SKM-1 treated with dmso at 0.1 percent for 144 hours (cell line): ENCODE results near the gene KRT5.
A peak's percentile ranks its signal among the peaks of the same experiment; 100 is the strongest.
"Not testable (repeated sequence)": the region's sequence is repeated elsewhere in the genome, so short reads cannot be mapped to it uniquely, and the experiment has no call there.

Experiments
- DNase-seq: peaks from one replicate; lab custom pipeline; 2025; ENCODE audit not compliant: unreplicated experiment; lab: John Stamatoyannopoulos, UW

KRT5 gene

DNA sequence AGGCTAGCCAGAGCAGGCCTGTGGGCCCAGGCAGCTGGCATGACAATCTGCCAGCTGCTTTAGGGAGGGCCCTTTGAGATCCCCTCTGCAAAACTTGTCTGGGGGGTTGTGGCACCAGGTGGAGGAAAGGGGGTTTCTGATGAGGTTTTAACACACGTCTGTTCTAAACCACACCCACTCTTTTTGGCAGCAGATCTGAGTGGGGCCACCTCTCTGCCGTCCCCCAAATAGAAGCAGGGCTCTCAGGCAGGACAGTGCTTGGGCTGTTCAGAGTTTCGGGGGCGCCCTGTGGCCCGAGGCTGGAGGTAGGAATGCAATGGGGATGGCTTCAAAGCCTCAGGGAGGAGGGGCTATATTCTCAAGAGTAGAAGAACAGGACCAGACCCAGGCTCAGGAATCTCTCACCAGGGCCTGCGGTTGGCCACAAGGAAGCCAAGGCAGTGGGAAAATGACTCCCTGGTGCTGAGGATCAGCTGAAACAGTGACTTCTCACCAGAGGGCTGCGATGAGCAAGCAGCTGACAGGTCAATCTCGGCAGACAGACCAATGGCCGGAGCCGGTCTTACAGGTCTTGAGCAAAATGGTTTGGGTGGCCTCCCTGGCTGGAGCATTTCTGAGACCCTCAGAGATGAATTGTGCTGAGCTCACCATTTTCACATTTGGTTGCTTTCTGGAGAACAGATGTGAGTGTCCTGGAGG lies 1.5 kb upstream of the KRT5 start:
- no peak for DNase-seq

DNA sequence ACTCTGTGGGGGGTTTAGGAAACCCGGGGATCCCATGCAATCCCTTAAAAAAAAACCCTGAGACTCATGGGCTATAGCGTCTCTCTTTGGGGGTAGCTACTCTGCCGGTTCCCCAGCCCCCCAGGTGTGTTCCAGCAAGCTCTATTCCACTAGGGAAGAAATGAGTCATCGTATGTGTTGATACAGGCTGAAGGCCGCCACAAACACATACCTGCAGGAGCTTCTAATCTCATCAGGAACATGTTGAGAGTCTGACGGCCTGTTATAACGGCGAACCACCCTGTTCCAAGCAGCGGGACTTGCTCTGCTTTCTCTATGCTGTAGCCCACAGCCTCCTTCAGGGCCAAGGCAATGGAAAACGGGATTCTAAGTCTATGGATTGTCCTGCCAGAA lies 977 bp upstream of the KRT5 start:
- no peak for DNase-seq

- no peak for DNase-seq
Measured at GRCh38 chr12:52519387-52519703, 849 bp downstream of the KRT5 start.

GRCh38 chr12:52518574-52519386 lies 1.4 kb downstream of the KRT5 start:
- no peak for DNase-seq

DNA sequence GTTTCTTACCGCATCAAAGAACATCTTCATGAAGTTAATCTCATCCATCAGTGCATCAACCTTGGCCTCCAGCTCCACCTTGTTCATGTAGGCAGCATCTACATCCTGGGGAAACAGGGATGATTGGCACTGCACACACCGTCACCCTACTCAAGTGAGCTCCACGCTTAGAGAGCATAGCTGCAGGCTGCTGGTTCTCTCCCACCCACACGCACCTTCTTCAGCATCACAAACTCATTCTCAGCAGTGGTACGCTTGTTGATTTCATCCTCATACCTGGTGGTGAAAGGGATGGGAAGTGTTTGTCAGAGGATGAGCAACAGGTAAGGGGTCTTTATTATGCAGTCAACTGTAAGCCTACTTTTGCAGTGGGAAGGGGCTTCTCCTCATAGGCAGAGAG lies 2.3 kb downstream of the KRT5 start:
- no peak for DNase-seq

DNA sequence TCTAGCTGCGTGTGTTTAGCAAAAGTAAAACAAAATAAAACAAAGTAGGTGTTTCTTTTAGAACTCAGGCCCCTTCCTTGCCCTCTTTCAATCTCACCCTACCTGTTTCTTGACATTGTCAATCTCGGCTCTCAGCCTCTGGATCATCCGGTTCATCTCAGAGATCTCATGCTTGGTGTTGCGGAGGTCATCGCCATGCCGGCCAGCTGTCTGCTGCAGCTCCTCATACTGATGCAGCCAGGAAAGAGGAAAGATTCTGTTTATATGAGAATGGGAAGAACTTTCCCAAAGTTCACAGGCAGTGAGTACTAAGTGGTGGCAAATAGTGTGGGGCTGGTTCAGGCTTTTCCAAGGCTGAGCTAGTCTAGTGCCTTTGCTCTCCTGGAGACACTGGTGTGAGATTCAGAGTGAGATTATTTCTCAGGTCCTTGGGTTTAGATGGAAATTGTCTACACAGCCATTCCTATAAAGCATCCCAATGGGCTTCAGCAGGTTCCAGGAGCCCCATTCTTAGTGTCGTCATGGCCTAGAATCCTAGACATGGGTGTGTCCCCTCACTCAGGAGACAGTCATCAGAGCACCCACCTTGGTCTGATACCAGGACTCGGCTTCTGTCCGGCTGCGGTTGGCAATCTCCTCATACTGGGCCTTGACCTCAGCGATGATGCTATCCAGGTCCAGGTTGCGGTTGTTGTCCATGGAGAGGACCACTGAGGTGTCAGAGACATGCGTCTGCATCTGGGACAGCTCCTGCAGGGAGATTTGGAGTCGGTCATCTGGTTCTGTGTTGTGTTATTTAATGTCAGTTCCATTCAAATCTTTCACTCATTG lies 3.0 kb downstream of the KRT5 start:
- DNase-seq, result no peak

- DNase-seq, result no peak
Measured at GRCh38 chr12:52515927-52516831, 4.0 kb downstream of the KRT5 start.

GRCh38 chr12:52515319-52515646 lies 4.9 kb downstream of the KRT5 start:
- no peak for DNase-seq

GRCh38 chr12:52514471-52515318 lies 5.5 kb downstream of the KRT5 start:
- no peak for DNase-seq

GRCh38 chr12:52513736-52514135 lies 6.5 kb downstream of the KRT5 start:
- no peak for DNase-seq

- no peak for DNase-seq
Measured at GRCh38 chr12:52508211-52508610, 12.0 kb downstream of the KRT5 start.

DNA sequence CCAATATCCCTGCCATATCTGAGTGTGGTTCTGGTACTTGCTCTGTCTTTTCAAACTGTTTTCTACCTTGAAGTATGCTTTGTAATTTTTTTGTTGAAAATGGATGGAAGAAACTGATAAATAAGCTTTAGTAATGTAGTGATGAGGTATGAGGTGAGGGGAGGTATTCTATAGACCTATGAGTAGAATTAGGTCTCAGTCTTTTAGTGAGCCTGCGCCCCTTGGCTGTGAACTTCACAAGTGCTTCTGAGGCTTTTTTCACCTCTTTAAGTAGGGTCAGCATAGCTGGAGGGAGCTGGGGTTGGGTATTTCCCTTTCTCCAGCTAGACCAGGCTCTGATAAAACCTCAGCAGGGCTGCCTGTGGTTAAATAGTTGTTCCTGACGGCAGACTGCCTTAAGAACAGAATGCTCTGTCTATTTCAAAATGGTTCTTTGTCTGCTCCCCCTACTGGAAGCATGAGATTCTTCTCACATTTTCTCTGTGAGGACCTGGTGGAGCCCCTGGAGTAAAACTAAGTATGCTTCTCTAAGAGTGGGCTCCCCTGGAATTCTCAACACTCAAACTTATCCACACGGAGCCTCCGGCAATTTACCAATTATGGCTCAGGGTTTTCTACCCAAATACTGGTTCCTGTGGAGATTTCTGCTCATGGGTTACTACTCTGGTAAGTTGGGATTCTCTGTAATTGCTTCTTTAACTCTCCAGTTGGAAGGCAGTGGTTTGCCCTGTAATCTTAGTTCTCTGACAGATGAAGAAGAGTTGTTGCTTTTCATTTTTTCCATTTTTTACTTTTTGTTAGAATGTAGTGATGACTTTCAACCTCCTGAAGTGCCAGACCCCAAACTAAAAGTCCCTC lies 13.1 kb downstream of the KRT5 start:
- DNase-seq, result peak; percentile 1

GRCh38 chr12:52502877-52503276 lies 17.3 kb downstream of the KRT5 start:
- DNase-seq, result no peak

- DNase-seq, result no peak
Measured at GRCh38 chr12:52501490-52501889, 18.7 kb downstream of the KRT5 start.

GRCh38 chr12:52500574-52500973 lies 19.6 kb downstream of the KRT5 start:
- not testable (repeated sequence) for DNase-seq

- no peak for DNase-seq
Measured at GRCh38 chr12:52499806-52500560, 20.2 kb downstream of the KRT5 start.

DNA sequence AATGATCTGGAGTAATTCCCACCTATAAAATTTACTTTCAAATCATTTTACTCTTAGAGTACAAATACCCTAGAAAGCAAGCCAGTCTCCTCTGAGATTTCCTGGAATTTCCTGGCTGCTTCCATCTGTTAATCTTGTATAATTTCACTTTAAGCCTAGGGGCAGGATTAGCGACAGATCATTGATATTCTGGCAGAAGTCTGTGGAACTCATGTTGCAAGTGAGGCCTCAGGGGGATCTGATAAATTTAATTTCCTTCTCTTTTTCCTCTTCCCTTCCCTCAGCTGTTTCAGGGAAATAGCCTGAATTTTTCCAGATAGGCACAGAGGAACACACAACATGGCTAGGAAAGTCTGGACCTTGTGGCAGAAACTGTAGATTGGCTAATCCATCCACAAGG lies 21.2 kb downstream of the KRT5 start:
- DNase-seq, result no peak

DNA sequence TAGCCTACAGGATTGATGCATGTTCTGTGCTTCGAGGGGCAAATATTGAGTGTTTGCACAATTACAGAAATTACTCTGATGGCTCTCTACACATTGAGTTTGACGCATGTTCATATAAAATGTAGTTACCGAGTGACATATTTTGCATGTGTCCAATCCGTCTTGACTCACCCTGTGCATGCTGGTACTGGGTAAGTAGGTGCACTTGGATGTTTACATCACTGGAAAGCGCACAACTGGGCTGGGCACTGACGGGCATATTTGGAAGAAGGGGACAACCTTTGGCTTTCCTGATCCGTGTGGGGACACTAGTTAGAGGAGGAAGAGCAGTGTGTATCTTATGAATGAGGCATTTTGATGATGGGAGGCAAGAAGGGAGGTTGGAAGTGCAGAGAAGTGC lies 22.2 kb downstream of the KRT5 start:
- no peak for DNase-seq
